Measurements from ENCODE around the gene MYO10.
"Not testable (repeated sequence)": the region's sequence is repeated elsewhere in the genome, so short reads cannot be mapped to it uniquely, and the experiment has no call there.

MYO10 gene

GRCh38 chr5:16891033-16891432 lies 45.1 kb downstream of the MYO10 start:
- in situ Hi-C loops (cut with MboI; ENCODE audit: low sequenced_read_pairs) = no loop called here

- in situ Hi-C loops (cut with MboI; ENCODE audit: low sequenced_read_pairs) = no loop called here
Measured at GRCh38 chr5:16889972-16890519, 46.0 kb downstream of the MYO10 start.

- in situ Hi-C loops (cut with MboI; ENCODE audit: low sequenced_read_pairs) = no loop called here
Measured at GRCh38 chr5:16889203-16889971, 46.7 kb downstream of the MYO10 start.

DNA sequence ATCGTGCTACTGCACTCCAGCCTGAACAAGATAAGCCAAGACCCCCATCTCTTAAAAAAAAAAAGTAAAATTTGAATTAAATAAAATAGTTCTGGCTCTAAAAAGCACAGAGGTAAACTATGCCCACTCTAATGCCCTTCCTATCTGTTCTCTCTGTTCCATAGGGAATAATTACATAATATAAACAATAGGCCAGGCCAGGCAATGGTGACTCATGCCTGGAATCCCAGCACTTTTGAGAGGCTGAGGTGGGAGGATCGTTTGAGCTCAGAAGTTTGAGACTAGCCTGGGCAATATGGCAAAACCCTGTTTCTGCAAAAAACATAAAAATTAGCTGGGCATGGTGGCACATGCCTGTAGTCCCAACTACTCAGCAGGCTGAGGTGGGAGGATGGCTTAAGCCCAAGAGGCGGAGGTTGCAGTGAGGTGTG lies 47.4 kb downstream of the MYO10 start:
- in situ Hi-C loops (cut with MboI; ENCODE audit: low sequenced_read_pairs) = no loop called here

GRCh38 chr5:16886793-16887345 lies 49.2 kb downstream of the MYO10 start:
- in situ Hi-C loops (cut with MboI; ENCODE audit: low sequenced_read_pairs) = no loop called here

GRCh38 chr5:16886366-16886736 lies 49.7 kb downstream of the MYO10 start:
- in situ Hi-C loops (cut with MboI; ENCODE audit: low sequenced_read_pairs) = no loop called here

- in situ Hi-C loops (cut with MboI; ENCODE audit: low sequenced_read_pairs) = no loop called here
Measured at GRCh38 chr5:16885635-16886365, 50.3 kb downstream of the MYO10 start.

DNA sequence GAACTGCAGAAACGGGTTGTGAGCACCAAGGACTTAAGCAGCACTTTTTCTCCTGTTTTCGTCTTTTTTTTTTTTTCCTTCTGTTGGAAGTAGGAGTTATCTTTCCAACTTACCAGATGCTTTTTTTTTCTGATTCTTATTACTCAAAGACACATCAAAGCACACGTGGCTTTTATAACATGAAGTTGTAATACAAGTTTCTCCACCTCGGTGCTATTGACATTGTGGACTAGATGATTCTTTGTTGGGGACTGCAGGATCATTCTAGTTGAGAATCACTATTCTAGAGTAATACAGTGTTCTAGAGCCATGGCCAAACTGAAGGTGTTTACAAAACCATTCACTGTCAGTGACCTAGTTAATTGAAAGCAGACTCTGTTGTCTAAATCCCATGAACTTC lies 51.5 kb downstream of the MYO10 start:
- in situ Hi-C loops (cut with MboI; ENCODE audit: low sequenced_read_pairs) = no loop called here

GRCh38 chr5:16883806-16884205 lies 52.3 kb downstream of the MYO10 start:
- in situ Hi-C loops (cut with MboI; ENCODE audit: low sequenced_read_pairs) = no loop called here

- in situ Hi-C loops (cut with MboI; ENCODE audit: low sequenced_read_pairs) = no loop called here
Measured at GRCh38 chr5:16883176-16883575, 52.9 kb downstream of the MYO10 start.

DNA sequence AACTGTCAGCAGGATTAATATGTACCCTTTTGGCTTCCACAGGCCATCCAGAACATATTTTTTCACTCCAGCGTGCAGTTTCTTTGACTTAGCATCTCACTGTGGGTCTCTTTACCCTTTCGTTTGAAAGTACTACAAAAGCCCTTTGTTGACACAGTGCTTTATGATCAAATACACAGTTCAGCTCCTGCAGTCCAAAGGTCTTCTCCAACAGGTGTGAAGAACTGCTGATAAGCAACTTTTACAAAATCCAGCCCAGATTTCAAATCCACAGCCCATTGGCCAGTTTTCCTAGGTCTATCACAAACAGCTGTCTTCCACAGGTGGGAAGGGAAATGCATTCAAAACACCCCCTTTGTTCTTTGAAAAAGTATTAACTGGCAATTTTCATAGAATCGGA lies 54.8 kb downstream of the MYO10 start:
- in situ Hi-C loops (cut with MboI; ENCODE audit: low sequenced_read_pairs) = no loop called here

DNA sequence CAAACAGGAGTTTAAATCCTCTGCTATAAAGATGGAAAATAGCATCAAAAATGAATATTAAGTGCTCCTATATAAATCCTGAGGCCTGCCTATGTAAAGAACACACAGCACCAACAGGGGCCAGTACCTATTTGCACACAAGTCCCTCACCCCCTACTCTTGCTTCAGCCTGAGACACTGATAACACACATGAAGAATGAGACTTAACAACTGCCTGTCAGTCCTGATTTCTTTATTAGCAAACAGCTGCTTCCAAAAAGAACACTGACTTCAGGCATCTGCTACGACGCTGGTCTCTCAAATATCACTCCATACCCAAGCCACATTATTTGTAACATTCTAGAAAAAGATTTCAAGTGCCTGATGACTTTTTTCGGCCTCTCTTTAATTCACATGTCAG lies 55.5 kb downstream of the MYO10 start:
- in situ Hi-C loops (cut with MboI; ENCODE audit: low sequenced_read_pairs) = no loop called here

DNA sequence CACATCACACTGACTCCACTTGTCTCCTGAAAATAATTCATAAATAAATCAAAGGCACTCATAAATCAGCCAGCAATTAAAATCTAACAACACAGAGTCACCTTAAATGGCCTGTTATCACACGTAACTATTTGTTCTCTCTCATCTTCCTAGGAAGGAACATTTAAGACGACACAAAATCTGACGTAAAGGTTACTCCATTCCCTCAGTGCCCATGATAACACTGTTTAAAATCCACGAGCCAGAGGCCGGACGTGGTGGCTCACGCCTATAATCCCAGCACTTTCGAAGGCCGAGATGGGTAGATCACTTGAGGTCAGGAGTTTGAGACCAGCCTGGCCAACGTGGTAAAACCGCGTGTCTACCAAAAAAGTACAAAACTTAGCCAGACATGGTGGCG lies 56.4 kb downstream of the MYO10 start:
- in situ Hi-C loops (cut with MboI; ENCODE audit: low sequenced_read_pairs) = no loop called here

GRCh38 chr5:16879191-16879590 lies 56.9 kb downstream of the MYO10 start:
- in situ Hi-C loops (cut with MboI; ENCODE audit: low sequenced_read_pairs) = no loop called here

GRCh38 chr5:16877267-16877935 lies 58.7 kb downstream of the MYO10 start:
- in situ Hi-C loops (cut with MboI; ENCODE audit: low sequenced_read_pairs) = no loop called here

DNA sequence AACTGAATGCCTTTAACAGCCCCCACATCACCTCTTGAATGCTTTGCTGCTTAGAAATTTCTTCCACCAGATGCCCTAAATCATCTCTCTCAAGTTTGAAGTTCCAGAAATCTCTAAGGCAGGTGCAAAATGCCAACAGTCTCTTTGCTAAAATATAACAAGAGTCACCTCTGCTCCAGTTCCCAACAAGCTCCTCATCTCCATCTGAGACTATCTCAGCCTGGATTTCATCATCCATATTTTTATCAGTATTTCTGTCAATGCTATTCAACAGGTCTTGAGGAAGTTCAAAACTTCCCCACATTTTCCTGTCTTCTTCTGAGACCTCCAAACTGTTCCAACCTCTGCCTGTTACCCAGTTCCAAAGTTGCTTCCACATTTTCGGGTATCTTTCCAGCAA lies 61.7 kb downstream of the MYO10 start:
- in situ Hi-C loops (cut with MboI; ENCODE audit: low sequenced_read_pairs) = not testable (repeated sequence)

GRCh38 chr5:16871746-16872339 lies 64.2 kb downstream of the MYO10 start:
- in situ Hi-C loops (cut with MboI; ENCODE audit: low sequenced_read_pairs) = no loop called here

GRCh38 chr5:16870878-16871277 lies 65.2 kb downstream of the MYO10 start:
- in situ Hi-C loops (cut with MboI; ENCODE audit: low sequenced_read_pairs) = no loop called here

- in situ Hi-C loops (cut with MboI; ENCODE audit: low sequenced_read_pairs) = no loop called here
Measured at GRCh38 chr5:16869821-16870796, 66.0 kb downstream of the MYO10 start.

DNA sequence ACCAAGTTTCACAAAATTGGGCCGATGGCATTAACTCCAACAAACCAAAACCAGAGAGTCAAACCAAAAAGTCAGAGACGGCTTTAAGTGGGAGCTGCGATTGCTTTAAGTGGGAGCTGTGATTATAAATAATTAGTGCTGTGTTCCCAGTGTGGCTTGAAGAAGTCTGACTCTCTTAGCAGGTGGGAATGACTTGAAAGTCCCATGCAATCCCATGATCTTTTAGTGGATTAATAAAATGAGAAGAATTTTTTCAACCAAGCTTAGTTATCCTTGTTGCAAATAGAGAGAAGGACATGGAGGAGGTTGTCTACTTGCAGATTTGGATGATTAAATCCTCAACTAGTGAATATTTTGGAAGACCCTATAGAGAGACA lies 68.5 kb downstream of the MYO10 start:
- in situ Hi-C loops (cut with MboI; ENCODE audit: low sequenced_read_pairs) = no loop called here
